H9 (cell line): ENCODE data around the gene APP. TPM values are rescaled to one million over a fixed set of nuclear protein-coding genes. Genes with fewer than 3 reads are reported as not detected.

Source experiments
- DNase-seq: peaks from one replicate; pipeline ENCODE4 v3.0.0-alpha.2; 2017
- H2AFZ ChIP-seq: one replicate; pipeline ENCODE4 v1.6.1; 2013; ENCODE audit warnings: mild to moderate bottlenecking, low read length, control low read depth, moderate library complexity
- H2AK5ac ChIP-seq: 2 replicates; pipeline ENCODE4 v1.6.1; 2013; ENCODE audit warnings: low read length, control low read depth, mixed read lengths; ENCODE audit not compliant: insufficient read length
- H2BK120ac ChIP-seq: one replicate; pipeline ENCODE4 v1.6.1; 2013; ENCODE audit warnings: low read depth, mild to moderate bottlenecking, low read length, control low read depth, inconsistent platforms; ENCODE audit not compliant: poor library complexity, severe bottlenecking
- H2BK12ac ChIP-seq: 2 replicates; pipeline ENCODE4 v1.6.1; 2013; ENCODE audit warnings: low read length, control low read depth, mixed read lengths, low read depth; ENCODE audit not compliant: insufficient read length
- H2BK15ac ChIP-seq: 2 replicates; pipeline ENCODE4 v1.6.1; 2013; ENCODE audit warnings: low read depth, low read length, control low read depth
- H2BK20ac ChIP-seq: one replicate; pipeline ENCODE4 v1.6.1; 2013; ENCODE audit warnings: low read depth, mild to moderate bottlenecking, low read length, control low read depth, inconsistent platforms; ENCODE audit not compliant: poor library complexity, severe bottlenecking
- H2BK5ac ChIP-seq: 2 replicates; pipeline ENCODE4 v1.6.1; 2013; ENCODE audit warnings: low read length, control low read depth, mixed read lengths; ENCODE audit not compliant: insufficient read length
- H3K14ac ChIP-seq: 2 replicates; pipeline ENCODE4 v1.6.1; 2013; ENCODE audit warnings: low read length, control low read depth; ENCODE audit not compliant: insufficient read depth
- H3K18ac ChIP-seq: 2 replicates; pipeline ENCODE4 v1.6.1; 2013; ENCODE audit warnings: low read depth, mild to moderate bottlenecking, mixed read lengths, low read length, control low read depth; ENCODE audit not compliant: insufficient read length
- H3K23ac ChIP-seq: 2 replicates; pipeline ENCODE4 v1.6.1; 2013; ENCODE audit warnings: low read length, control low read depth, mixed read lengths, low read depth; ENCODE audit not compliant: insufficient read length
- H3K23me2 ChIP-seq: 2 replicates; pipeline ENCODE4 v1.6.1; 2013; ENCODE audit warnings: low read depth, mild to moderate bottlenecking, mixed read lengths, low read length, control low read depth; ENCODE audit not compliant: insufficient read length, poor library complexity, severe bottlenecking
- H3K27ac ChIP-seq: 2 replicates; pipeline ENCODE4 v1.5.1; 2013; ENCODE audit warnings: low read length, control low read depth, mixed read lengths, low read depth; ENCODE audit not compliant: insufficient read length
- H3K27me3 ChIP-seq: 2 replicates; pipeline ENCODE4 v1.6.1; 2013; ENCODE audit warnings: low read length, control low read depth, inconsistent platforms; ENCODE audit not compliant: insufficient read depth
- H3K4ac ChIP-seq: 2 replicates; pipeline ENCODE4 v1.6.1; 2013; ENCODE audit warnings: low read depth, mild to moderate bottlenecking, control low read depth, inconsistent platforms, low read length, moderate library complexity
- H3K4me1 ChIP-seq: 2 replicates; pipeline ENCODE4 v1.6.1; 2013; ENCODE audit warnings: low read length, control low read depth, inconsistent platforms; ENCODE audit not compliant: insufficient read depth
- H3K4me2 ChIP-seq: 2 replicates; pipeline ENCODE4 v1.6.1; 2013; ENCODE audit warnings: low read length, control low read depth, mixed read lengths; ENCODE audit not compliant: insufficient read length, insufficient read depth
- H3K56ac ChIP-seq: 2 replicates; pipeline ENCODE4 v1.6.1; 2013; ENCODE audit warnings: low read depth, mild to moderate bottlenecking, mixed read lengths, low read length, control low read depth; ENCODE audit not compliant: insufficient read length
- H3K79me1 ChIP-seq: 2 replicates; pipeline ENCODE4 v1.6.1; 2013; ENCODE audit warnings: low read depth, mild to moderate bottlenecking, moderate library complexity, low read length, control low read depth, inconsistent platforms; ENCODE audit not compliant: insufficient read depth, poor library complexity, severe bottlenecking
- H3K79me2 ChIP-seq: 2 replicates; pipeline ENCODE4 v1.6.1; 2013; ENCODE audit warnings: low read length, control low read depth, inconsistent platforms; ENCODE audit not compliant: insufficient read depth
- H3K9ac ChIP-seq: 2 replicates; pipeline ENCODE4 v1.6.1; 2013; ENCODE audit warnings: low read length, control low read depth, mixed read lengths; ENCODE audit not compliant: insufficient read length; ENCODE audit errors: extremely low read depth
- H3K9me3 ChIP-seq: one replicate; pipeline ENCODE4 v1.6.1; 2013; ENCODE audit warnings: low read depth, low read length, inconsistent platforms; ENCODE audit not compliant: control insufficient read depth
- H3T11ph ChIP-seq: one replicate; pipeline ENCODE4 v1.6.1; 2013; ENCODE audit warnings: mild to moderate bottlenecking, low read length, control low read depth, inconsistent platforms
- H4K20me1 ChIP-seq: one replicate; pipeline ENCODE4 v1.6.1; 2013; ENCODE audit not compliant: control insufficient read depth, insufficient read length, insufficient read depth
- H4K5ac ChIP-seq: 2 replicates; pipeline ENCODE4 v1.6.1; 2013; ENCODE audit warnings: low read depth, mild to moderate bottlenecking, mixed read lengths, low read length, control low read depth; ENCODE audit not compliant: insufficient read length
- H4K8ac ChIP-seq: replicated peaks from 2 replicates; pipeline ENCODE4 v1.6.1; 2013; ENCODE audit warnings: low read length, control low read depth, mixed read lengths, low read depth; ENCODE audit not compliant: insufficient read length
- H4K91ac ChIP-seq: 2 replicates; pipeline ENCODE4 v1.6.1; 2013; ENCODE audit warnings: low read depth, mild to moderate bottlenecking, moderate library complexity, mixed read lengths, low read length, control low read depth; ENCODE audit not compliant: insufficient read length
- H3K27ac Mint-ChIP-seq, 3 experiments: 2 replicates in 2 of 3; 3 replicates in 1 of 3; pipeline ENCODE4 v1.8.0; 2020 to 2021; ENCODE audit warnings: mixed read lengths in 3 of 3, mild to moderate bottlenecking in 1 of 3, moderate library complexity in 1 of 3
- H3K27me3 Mint-ChIP-seq: 2 replicates; pipeline ENCODE4 v1.8.0; 2021; ENCODE audit warnings: low read depth, mild to moderate bottlenecking, moderate library complexity, mixed read lengths
- H3K36me3 Mint-ChIP-seq, 3 experiments: 2 replicates in 2 of 3; 3 replicates in 1 of 3; pipeline ENCODE4 v1.8.0; 2020 to 2021; ENCODE audit warnings: low read depth in 3 of 3, mixed read lengths in 3 of 3; ENCODE audit not compliant: insufficient read depth in 1 of 3
- H3K4me1 Mint-ChIP-seq, 2 experiments: 2 replicates each; pipeline ENCODE4 v1.8.0; 2020; ENCODE audit warnings: mixed read lengths in 2 of 2
- H3K4me3 Mint-ChIP-seq, 2 experiments: 2 replicates in 1 of 2; 3 replicates in 1 of 2; pipeline ENCODE4 v1.8.0; 2020 to 2021; ENCODE audit warnings: mild to moderate bottlenecking in 2 of 2, mixed read lengths in 2 of 2, moderate library complexity in 1 of 2
- H3K9me3 Mint-ChIP-seq, 2 experiments: 2 replicates in 1 of 2; 3 replicates in 1 of 2; pipeline ENCODE4 v1.8.0; 2020; ENCODE audit warnings: mild to moderate bottlenecking in 2 of 2, mixed read lengths in 2 of 2, moderate library complexity in 1 of 2
- WGBS: extraction: QIAGEN DNeasy Blood & Tissue Kit; methylation state at CpG from one replicate; pipeline ENCODE4 v1.1.7; 2013; ENCODE audit warnings: missing lambda C conversion rate, low lambda C conversion rate, mixed read lengths; ENCODE audit not compliant: insufficient read length; ENCODE audit errors: extremely low coverage; 5-methylcytosine and 5-hydroxymethylcytosine counted together
- total RNA-seq: library from RNA; stranded (reverse); gene quantifications from 2 replicates; pipeline ENCODE4 v1.2.1, GENCODE V29; 2021
- TF ChIP-seq, protein P1 (sequence below): fragments of 200-600 bp; sonication (generic); conservative IDR thresholded peaks from 3 replicates; pipeline ENCODE4 v1.8.0; 2021; ENCODE audit warnings: antibody characterized with exemption, mild to moderate bottlenecking

Gene APP
- total RNA-seq, 1 experiment from 2014 or later = 380 TPM

DNA sequence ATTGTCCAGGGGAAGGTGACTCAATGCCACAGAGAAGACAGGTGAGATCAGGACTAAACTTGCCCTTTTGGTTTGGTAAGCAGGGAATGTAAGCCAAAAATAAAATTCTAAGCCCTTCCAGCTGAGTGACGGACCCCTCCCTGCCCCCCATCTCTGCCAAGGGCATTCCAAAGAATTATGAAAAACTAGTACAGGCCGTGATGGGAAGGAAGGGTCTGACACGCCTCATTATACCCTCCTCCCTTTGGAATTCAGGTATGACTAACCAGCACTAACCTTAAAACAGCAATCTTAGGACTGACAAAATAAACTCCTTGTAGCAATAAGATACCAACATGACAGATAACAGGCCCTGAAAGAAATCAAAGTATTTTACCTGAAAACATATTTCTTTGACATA is 336.2 kb downstream of the APP start:
- H3K79me2 ChIP-seq = no peaks in the 10 kb centered on the region
- H3K4me1 ChIP-seq = no peaks in the 10 kb centered on the region
- TF ChIP-seq, protein P1, sequence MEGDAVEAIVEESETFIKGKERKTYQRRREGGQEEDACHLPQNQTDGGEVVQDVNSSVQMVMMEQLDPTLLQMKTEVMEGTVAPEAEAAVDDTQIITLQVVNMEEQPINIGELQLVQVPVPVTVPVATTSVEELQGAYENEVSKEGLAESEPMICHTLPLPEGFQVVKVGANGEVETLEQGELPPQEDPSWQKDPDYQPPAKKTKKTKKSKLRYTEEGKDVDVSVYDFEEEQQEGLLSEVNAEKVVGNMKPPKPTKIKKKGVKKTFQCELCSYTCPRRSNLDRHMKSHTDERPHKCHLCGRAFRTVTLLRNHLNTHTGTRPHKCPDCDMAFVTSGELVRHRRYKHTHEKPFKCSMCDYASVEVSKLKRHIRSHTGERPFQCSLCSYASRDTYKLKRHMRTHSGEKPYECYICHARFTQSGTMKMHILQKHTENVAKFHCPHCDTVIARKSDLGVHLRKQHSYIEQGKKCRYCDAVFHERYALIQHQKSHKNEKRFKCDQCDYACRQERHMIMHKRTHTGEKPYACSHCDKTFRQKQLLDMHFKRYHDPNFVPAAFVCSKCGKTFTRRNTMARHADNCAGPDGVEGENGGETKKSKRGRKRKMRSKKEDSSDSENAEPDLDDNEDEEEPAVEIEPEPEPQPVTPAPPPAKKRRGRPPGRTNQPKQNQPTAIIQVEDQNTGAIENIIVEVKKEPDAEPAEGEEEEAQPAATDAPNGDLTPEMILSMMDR = no peak
- DNase-seq = no peak
- H3K27me3 ChIP-seq = peaks cover 2% of the 10 kb centered on the region; the same call in 1 of the 2 replicates
- WGBS = no CpG with 5 or more reads among the region's 3 CpGs
- H2BK5ac ChIP-seq = no peak overlapping the region
- Mint-ChIP-seq H3K4me1 (no peaks in the 10 kb centered on the region; a peak in 1 of 4 replicates), H3K9me3 (peaks cover 18 to 24% of the 10 kb centered on the region in 2 experiments), H3K27me3 (no peaks in the 10 kb centered on the region; the same call in 1 of the 2 replicates), H3K27ac (no peak overlapping the region), H3K4me3 (no peak overlapping the region), H3K36me3 (peaks cover 0 to 23% (median 0%) of the 10 kb centered on the region in 3 experiments; a peak in 4 of 7 replicates)
- no peak overlapping the region for H3K4ac ChIP-seq
- H3K14ac ChIP-seq = no peak overlapping the region
- no peak overlapping the region for H2BK20ac ChIP-seq
- no peak overlapping the region for H3T11ph ChIP-seq
- no peak overlapping the region for H3K4me2 ChIP-seq
- H4K8ac ChIP-seq = no peak overlapping the region
- no peak overlapping the region for H2BK15ac ChIP-seq
- no peak overlapping the region for H3K23ac ChIP-seq
- no peaks in the 10 kb centered on the region for H3K23me2 ChIP-seq
- H4K5ac ChIP-seq = no peak overlapping the region
- no peaks in the 10 kb centered on the region for H3K9me3 ChIP-seq
- H3K18ac ChIP-seq = no peak overlapping the region
- no peak overlapping the region for H2BK12ac ChIP-seq
- no peak overlapping the region for H4K91ac ChIP-seq
- no peaks in the 10 kb centered on the region for H3K79me1 ChIP-seq
- H3K9ac ChIP-seq = no peak overlapping the region
- H3K56ac ChIP-seq = no peak overlapping the region
- H2AK5ac ChIP-seq = no peak overlapping the region
- H2BK120ac ChIP-seq = no peak overlapping the region
- no peak overlapping the region for H3K27ac ChIP-seq
- no peaks in the 10 kb centered on the region for H4K20me1 ChIP-seq
- H2AFZ ChIP-seq = no peak overlapping the region
